ENCODE measurements around the gene C16orf95.

C16orf95 gene

DNA sequence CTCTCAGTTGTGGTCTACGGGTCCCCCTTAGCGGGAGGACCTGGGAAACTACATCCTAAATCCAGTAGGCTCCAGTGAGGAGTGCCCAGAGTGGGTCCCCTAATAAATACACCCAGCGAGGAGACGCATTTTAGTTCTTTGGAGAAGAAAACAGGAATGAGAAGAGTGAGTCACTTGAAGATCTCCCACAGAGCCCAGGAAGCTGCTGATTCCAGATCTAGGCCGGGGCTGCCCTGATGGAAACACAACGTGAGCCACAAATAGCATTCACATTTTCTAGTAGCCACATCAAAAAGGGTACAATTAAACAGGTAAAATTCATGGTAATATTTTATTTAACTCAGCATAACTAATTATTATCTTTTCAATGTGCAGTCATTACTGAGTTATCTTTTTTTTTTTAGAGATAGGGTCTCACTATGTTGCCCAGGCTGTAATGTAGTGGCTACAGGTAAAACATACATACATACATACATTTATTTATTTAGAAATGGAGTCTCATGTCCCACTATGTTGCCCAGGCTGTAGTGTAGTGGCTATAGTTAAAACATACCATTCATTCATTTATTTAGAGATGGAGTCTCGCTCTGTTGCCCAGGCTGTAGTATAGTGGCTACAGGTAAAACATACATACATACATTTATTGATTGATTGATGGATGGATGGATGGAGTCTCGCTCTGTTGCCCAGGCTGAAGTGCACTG lies 44.9 kb upstream of the C16orf95 start:
- H3K9me3 Mint-ChIP-seq, result no peaks in the 10 kb centered on the region

DNA sequence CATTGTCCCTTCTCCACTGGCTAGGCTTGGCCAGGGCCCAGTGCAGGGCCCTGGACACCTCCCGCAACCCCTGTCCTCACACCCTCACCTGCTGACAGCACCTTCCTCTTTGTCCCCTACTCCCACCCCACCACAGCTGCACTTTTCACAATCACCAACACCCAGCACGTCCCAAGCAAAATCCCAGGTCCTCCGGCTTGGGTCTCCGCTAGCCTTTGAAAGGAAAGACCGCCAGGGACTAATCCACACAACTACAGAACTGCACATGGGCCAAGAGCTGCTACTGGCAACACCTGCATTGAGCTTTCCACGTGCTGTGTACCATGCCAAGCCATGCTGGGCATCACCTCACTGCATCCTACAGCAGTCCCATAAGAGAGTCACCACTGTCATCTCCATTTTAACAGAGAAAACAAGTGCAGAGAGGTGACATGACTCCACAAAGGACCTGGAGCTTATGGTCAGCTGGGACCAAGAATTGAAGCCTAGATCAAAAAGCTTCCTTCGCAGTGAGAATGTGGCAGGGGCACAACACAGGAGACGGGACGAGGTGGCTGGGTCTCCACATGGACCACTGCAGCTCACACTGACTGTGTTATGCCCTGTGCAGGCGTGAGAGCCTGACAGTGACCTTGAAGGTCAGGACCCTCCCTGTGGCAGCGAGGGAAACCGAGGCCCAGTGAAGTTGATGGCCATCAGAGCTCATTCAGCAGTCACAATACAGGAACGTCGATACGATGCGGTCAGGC lies 43.8 kb upstream of the C16orf95 start:
- no peak overlapping the region for H3K4me3 Mint-ChIP-seq
- TF ChIP-seq, protein P1, sequence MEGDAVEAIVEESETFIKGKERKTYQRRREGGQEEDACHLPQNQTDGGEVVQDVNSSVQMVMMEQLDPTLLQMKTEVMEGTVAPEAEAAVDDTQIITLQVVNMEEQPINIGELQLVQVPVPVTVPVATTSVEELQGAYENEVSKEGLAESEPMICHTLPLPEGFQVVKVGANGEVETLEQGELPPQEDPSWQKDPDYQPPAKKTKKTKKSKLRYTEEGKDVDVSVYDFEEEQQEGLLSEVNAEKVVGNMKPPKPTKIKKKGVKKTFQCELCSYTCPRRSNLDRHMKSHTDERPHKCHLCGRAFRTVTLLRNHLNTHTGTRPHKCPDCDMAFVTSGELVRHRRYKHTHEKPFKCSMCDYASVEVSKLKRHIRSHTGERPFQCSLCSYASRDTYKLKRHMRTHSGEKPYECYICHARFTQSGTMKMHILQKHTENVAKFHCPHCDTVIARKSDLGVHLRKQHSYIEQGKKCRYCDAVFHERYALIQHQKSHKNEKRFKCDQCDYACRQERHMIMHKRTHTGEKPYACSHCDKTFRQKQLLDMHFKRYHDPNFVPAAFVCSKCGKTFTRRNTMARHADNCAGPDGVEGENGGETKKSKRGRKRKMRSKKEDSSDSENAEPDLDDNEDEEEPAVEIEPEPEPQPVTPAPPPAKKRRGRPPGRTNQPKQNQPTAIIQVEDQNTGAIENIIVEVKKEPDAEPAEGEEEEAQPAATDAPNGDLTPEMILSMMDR (IDR thresholded peaks at IDR 0.05; ENCODE audit: unreplicated experiment in 3 of 3), result no peak
- H3K27me3 Mint-ChIP-seq (ENCODE audit: low read depth), result no peaks in the 10 kb centered on the region
- no peaks in the 10 kb centered on the region for H3K9me3 Mint-ChIP-seq
- peaks cover 10% of the 10 kb centered on the region for H3K4me1 Mint-ChIP-seq
- peaks cover 40% of the 10 kb centered on the region for H3K36me3 Mint-ChIP-seq (ENCODE audit: low read depth)
- no peak overlapping the region for H3K27ac Mint-ChIP-seq

More for the DNA sequence above, 44.9 kb upstream of the C16orf95 start:
- Mint-ChIP-seq H3K4me3 (no peak overlapping the region), H3K36me3 (ENCODE audit: low read depth) (peaks cover 40% of the 10 kb centered on the region), H3K27me3 (ENCODE audit: low read depth) (no peaks in the 10 kb centered on the region), H3K27ac (no peak overlapping the region), H3K4me1 (peaks cover 10% of the 10 kb centered on the region)
- TF ChIP-seq, protein P1 (IDR thresholded peaks at IDR 0.05; ENCODE audit: unreplicated experiment in 3 of 3), result no peak

DNA sequence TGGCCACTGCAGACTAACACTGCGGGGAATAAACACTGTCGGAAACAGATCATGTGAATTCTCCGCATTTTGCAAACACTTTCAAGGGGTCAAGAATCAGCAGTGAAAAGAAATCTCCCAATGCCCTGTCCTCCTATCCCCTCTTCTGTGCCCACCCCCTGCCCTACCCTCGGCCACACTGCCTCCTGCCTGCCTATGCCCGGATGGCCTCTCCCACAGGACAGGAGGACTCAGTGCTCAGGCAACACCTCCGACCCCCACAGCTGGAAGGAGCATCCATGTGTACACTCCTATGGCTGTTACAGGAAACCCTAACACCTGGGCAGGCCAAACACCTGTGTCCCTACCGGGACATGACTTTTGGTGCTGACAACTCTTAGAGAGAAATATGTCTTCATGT lies 41.9 kb upstream of the C16orf95 start:
- no peak overlapping the region for H3K4me3 Mint-ChIP-seq

DNA sequence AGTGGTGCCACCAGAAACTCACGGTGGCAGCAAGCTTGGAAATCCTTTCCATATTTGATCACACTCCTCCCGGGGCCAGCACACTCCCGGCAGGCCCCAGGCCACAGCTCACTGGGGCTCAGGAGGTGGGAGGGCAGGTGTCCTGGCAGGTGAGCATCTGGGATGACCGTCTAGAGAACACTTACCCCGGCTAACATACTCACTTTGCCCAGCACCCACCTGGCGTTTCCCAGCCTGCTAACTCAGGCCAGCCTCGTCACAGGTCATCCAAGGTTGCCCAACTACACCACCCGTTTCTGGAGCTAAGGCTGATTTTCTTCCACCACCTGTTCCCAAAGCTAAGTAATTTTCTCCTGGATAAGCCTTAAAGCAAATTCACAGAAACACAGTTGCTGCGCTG lies 41.5 kb upstream of the C16orf95 start:
- TF ChIP-seq, protein P1 (IDR thresholded peaks at IDR 0.05; ENCODE audit: unreplicated experiment in 3 of 3), result no peak
- Mint-ChIP-seq H3K36me3 (ENCODE audit: low read depth) (peaks cover 43% of the 10 kb centered on the region), H3K9me3 (no peaks in the 10 kb centered on the region), H3K4me3 (no peak overlapping the region), H3K27me3 (ENCODE audit: low read depth) (no peaks in the 10 kb centered on the region), H3K27ac (no peak overlapping the region), H3K4me1 (peaks cover 10% of the 10 kb centered on the region)

More for the DNA sequence above, 41.9 kb upstream of the C16orf95 start:
- H3K27me3 Mint-ChIP-seq (ENCODE audit: low read depth), result no peaks in the 10 kb centered on the region
- no peak overlapping the region for H3K27ac Mint-ChIP-seq
- TF ChIP-seq, protein P1 (IDR thresholded peaks at IDR 0.05; ENCODE audit: unreplicated experiment in 3 of 3), result no peak
- H3K4me1 Mint-ChIP-seq, result peaks cover 10% of the 10 kb centered on the region
- no peaks in the 10 kb centered on the region for H3K9me3 Mint-ChIP-seq
- peaks cover 43% of the 10 kb centered on the region for H3K36me3 Mint-ChIP-seq (ENCODE audit: low read depth)

DNA sequence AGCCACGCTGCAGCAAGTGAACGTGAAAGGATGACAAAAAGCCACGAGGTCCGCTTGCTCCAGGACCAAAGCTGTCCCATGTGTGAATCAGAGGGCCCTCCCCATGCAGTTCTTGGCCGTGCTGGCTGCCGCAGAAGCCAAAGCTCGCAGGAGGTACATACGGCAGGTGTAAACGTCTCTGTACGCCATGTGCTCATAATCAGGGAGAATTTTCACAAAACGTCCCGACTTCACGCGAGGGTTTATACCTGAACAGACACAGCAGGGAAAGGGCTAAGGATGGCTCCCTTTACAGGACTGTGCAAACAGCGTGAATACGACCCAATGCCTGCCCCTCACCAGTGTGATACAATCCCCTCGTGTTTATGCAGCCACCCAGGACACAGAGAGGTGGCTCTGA lies 41.1 kb upstream of the C16orf95 start:
- Mint-ChIP-seq H3K36me3 (ENCODE audit: low read depth) (peaks cover 39% of the 10 kb centered on the region), H3K9me3 (no peaks in the 10 kb centered on the region), H3K27ac (no peak overlapping the region), H3K4me3 (no peak overlapping the region), H3K27me3 (ENCODE audit: low read depth) (no peaks in the 10 kb centered on the region), H3K4me1 (peaks cover 5% of the 10 kb centered on the region)
- TF ChIP-seq, protein P1 (IDR thresholded peaks at IDR 0.05; ENCODE audit: unreplicated experiment in 3 of 3), result no peak

All from nephron (organoid).